ENCODE results near the gene NDC80. TPM values are rescaled to one million over a fixed set of nuclear protein-coding genes. Genes with fewer than 3 reads are reported as not detected.

The NDC80 gene
- total RNA-seq, 4 donors from 2014 or later, result 0.31 to 0.77 (median 0.54) TPM; not detected in 1

- Histone ChIP-seq H3K9me3 (no peaks in the 10 kb centered on the region), H3K4me3 (no peak overlapping the region), H3K27me3 (no peaks in the 10 kb centered on the region), H3K27ac (no peak overlapping the region), H3K4me1 (peaks cover 0 to 4% (median 0%) of the 10 kb centered on the region in 3 donors), H3K36me3 (peaks cover 0 to 8% of the 10 kb centered on the region in 2 donors)
- 88 to 92% methylated on average over 2 of the region's 2 CpGs for WGBS, 2 donors (ENCODE audit: low coverage in 1 of 2)
- no peak for TF ChIP-seq POLR2A (IDR thresholded peaks at IDR 0.05)
- no peak for TF ChIP-seq EP300 (IDR thresholded peaks at IDR 0.05)
- no peak for TF ChIP-seq CTCF (IDR thresholded peaks at IDR 0.05)
- TF ChIP-seq POLR2AphosphoS5 (IDR thresholded peaks at IDR 0.05), result no peak
- ATAC-seq, result no peak
Measured at GRCh38 chr18:2531751-2532150, 39.6 kb upstream of the NDC80 start.

- 94 to 100% methylated on average over 2 of the region's 2 CpGs for WGBS, 2 donors (ENCODE audit: low coverage in 1 of 2)
- H3K4me3 ChIP-seq, result no peak overlapping the region
- no peak for ATAC-seq
- no peak for TF ChIP-seq POLR2A (IDR thresholded peaks at IDR 0.05)
- no peak for TF ChIP-seq POLR2AphosphoS5 (IDR thresholded peaks at IDR 0.05)
- no peak for TF ChIP-seq CTCF (IDR thresholded peaks at IDR 0.05)
- TF ChIP-seq EP300 (IDR thresholded peaks at IDR 0.05), result no peak
- H3K9me3 ChIP-seq, result no peaks in the 10 kb centered on the region
- H3K27ac ChIP-seq, result no peak overlapping the region
- H3K36me3 ChIP-seq, result peaks cover 0 to 8% of the 10 kb centered on the region in 2 donors
- H3K4me1 ChIP-seq, result peaks cover 0 to 14% (median 0%) of the 10 kb centered on the region in 3 donors
- H3K27me3 ChIP-seq, result no peaks in the 10 kb centered on the region
Measured at GRCh38 chr18:2532797-2533196, 38.6 kb upstream of the NDC80 start.

- ATAC-seq, result no peak
- Histone ChIP-seq H3K4me3 (no peak overlapping the region), H3K9me3 (no peaks in the 10 kb centered on the region), H3K36me3 (peaks cover 0 to 8% of the 10 kb centered on the region in 2 donors), H3K4me1 (peaks cover 0 to 14% (median 0%) of the 10 kb centered on the region in 3 donors), H3K27me3 (no peaks in the 10 kb centered on the region), H3K27ac (no peak overlapping the region)
- 60 to 100% methylated on average over 1 of the region's 1 CpG for WGBS, 2 donors (ENCODE audit: low coverage in 1 of 2)
- TF ChIP-seq CTCF (IDR thresholded peaks at IDR 0.05) (no peak), EP300 (IDR thresholded peaks at IDR 0.05) (no peak), POLR2A (IDR thresholded peaks at IDR 0.05) (no peak), POLR2AphosphoS5 (IDR thresholded peaks at IDR 0.05) (no peak)
Measured at GRCh38 chr18:2534906-2535305, 36.5 kb upstream of the NDC80 start.

DNA sequence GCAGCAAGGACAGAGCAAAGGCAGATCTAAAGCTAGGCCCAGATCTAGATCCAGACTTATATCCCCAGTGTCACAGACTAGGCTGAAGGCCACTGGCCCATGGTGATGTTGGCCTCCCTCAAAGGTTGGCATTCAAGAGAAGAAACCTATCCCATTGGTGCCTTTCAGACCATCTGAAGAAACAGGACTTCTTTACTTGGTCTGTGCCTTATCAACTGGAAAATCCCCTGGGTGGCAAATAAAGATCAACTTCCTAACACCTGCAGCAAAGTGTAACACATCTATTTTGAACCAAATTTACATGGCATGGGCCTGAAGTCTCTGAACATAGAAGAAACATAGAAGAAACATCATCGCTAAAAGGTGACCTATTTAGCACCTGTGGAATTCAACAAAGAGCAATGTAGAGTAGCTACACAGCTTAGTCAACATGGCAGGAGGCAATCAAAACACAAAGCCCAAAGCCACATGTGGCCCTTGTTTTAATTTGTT lies 35.9 kb upstream of the NDC80 start:
- no peak for ATAC-seq
- Histone ChIP-seq H3K9me3 (no peaks in the 10 kb centered on the region), H3K27ac (no peak overlapping the region), H3K36me3 (peaks cover 0 to 8% of the 10 kb centered on the region in 2 donors), H3K27me3 (no peaks in the 10 kb centered on the region), H3K4me3 (no peak overlapping the region), H3K4me1 (peaks cover 0 to 14% (median 0%) of the 10 kb centered on the region in 3 donors)
- no peak for TF ChIP-seq POLR2A (IDR thresholded peaks at IDR 0.05)
- no peak for TF ChIP-seq EP300 (IDR thresholded peaks at IDR 0.05)
- no peak for TF ChIP-seq CTCF (IDR thresholded peaks at IDR 0.05)
- no peak for TF ChIP-seq POLR2AphosphoS5 (IDR thresholded peaks at IDR 0.05)
- WGBS, 2 donors (ENCODE audit: low coverage in 1 of 2), result 100% methylated on average over 1 of the region's 1 CpG

- 30 to 46% methylated on average over 1 to 2 of the region's 2 CpGs for WGBS, 2 donors (ENCODE audit: low coverage in 1 of 2)
- Histone ChIP-seq H3K9me3 (no peaks in the 10 kb centered on the region), H3K27me3 (no peaks in the 10 kb centered on the region), H3K36me3 (peaks cover 0 to 8% of the 10 kb centered on the region in 2 donors), H3K27ac (no peak overlapping the region), H3K4me3 (no peak overlapping the region), H3K4me1 (peaks cover 0 to 14% (median 0%) of the 10 kb centered on the region in 3 donors)
- TF ChIP-seq POLR2AphosphoS5 (IDR thresholded peaks at IDR 0.05) (no peak), POLR2A (IDR thresholded peaks at IDR 0.05) (no peak), EP300 (IDR thresholded peaks at IDR 0.05) (no peak), CTCF (IDR thresholded peaks at IDR 0.05) (no peak)
- no peak for ATAC-seq
Measured at GRCh38 chr18:2536063-2536462, 35.3 kb upstream of the NDC80 start.
